Endothelial cell of umbilical vein (primary cell): Measurements from ENCODE around the gene FAM234B. TPM values are rescaled to one million over a fixed set of nuclear protein-coding genes. Genes with fewer than 3 reads are reported as not detected.

Source experiments
- BruUV-seq: library from RNA; stranded (reverse); fragments of 400-500 nt; replicated peaks from 2 replicates; lab custom pipeline; 2021; lab: Mats Ljungman, UMichigan
- CTCF ChIA-PET: fragments of 300-600, 350-600 bp; sonication (Branson Sonifier 250); formaldehyde crosslinking; loops from one replicate; lab custom pipeline; 2021; ENCODE audit warnings: antibody characterized with exemption, inconsistent platforms; lab: Charles Lee
- POLR2A ChIA-PET: fragments of 300-600, 350-600 bp; sonication (Branson Sonifier 250); formaldehyde crosslinking; loops from one replicate; lab custom pipeline; 2021; ENCODE audit warnings: antibody characterized with exemption, inconsistent platforms; lab: Charles Lee
- DNase-seq: peaks from one replicate; pipeline ENCODE4 v3.0.0-alpha.2; 2011; ENCODE audit warnings: low read depth, low spot score
- FAIRE-seq: peaks from 2 replicates; lab custom pipeline; 2011; peaks lifted over from hg19 to GRCh38; lab: Jason Lieb, UNC
- H2AFZ ChIP-seq: 2 replicates; pipeline ENCODE4 v1.6.0; 2012; ENCODE audit warnings: low read depth, low read length, control low read depth, inconsistent platforms
- H3K27ac ChIP-seq: 2 replicates; pipeline ENCODE4 v1.5.1; 2011; ENCODE audit warnings: low read depth, mild to moderate bottlenecking, control low read depth, low read length, moderate library complexity; ENCODE audit not compliant: insufficient read depth
- H3K27me3 ChIP-seq, 2 experiments: 2 replicates each; pipeline versions ENCODE4 v1.6.0 to v1.6.1; 2011; ENCODE audit warnings: low read length in 2 of 2, mixed read lengths in 1 of 2; ENCODE audit not compliant: control insufficient read depth in 2 of 2, insufficient read depth in 2 of 2
- H3K36me3 ChIP-seq, 2 experiments: 2 replicates in 1 of 2; 3 replicates in 1 of 2; pipeline ENCODE4 v1.5.1; 2011; ENCODE audit warnings: low read length in 2 of 2, mild to moderate bottlenecking in 1 of 2, moderate library complexity in 1 of 2; ENCODE audit not compliant: control insufficient read depth in 2 of 2, insufficient read depth in 2 of 2; ENCODE audit errors: extremely low read depth in 1 of 2
- H3K4me1 ChIP-seq: 3 replicates; pipeline ENCODE4 v1.5.1; 2011; ENCODE audit warnings: mild to moderate bottlenecking, low read length; ENCODE audit not compliant: control insufficient read depth, insufficient read depth; ENCODE audit errors: extremely low read depth
- H3K4me2 ChIP-seq: 2 replicates; pipeline ENCODE4 v1.6.1; 2011; ENCODE audit warnings: low read length, control low read depth, mixed read lengths; ENCODE audit not compliant: insufficient read depth
- H3K4me3 ChIP-seq, 3 experiments: fragments of 200-600 bp in 1 of 3; sonication (generic), shearing (Covaris generic) in 1 of 3; replicated peaks in 1 of 3; 2 replicates each; pipeline ENCODE4 v1.5.1; 2011 to 2016; ENCODE audit warnings: control low read depth in 3 of 3, low read length in 3 of 3, mild to moderate bottlenecking in 2 of 3, inconsistent platforms in 1 of 3, low read depth in 1 of 3, moderate library complexity in 1 of 3; ENCODE audit not compliant: insufficient read depth in 1 of 3
- H3K79me2 ChIP-seq: 2 replicates; pipeline ENCODE4 v1.6.0; 2012; ENCODE audit warnings: low read length, inconsistent platforms; ENCODE audit not compliant: control insufficient read depth, insufficient read depth
- H3K9ac ChIP-seq: replicated peaks from 2 replicates; pipeline ENCODE3; 2011; ENCODE audit warnings: low read length, control low read depth; ENCODE audit not compliant: insufficient read depth; ENCODE audit errors: extremely low read depth
- H3K9me1 ChIP-seq: replicated peaks from 3 replicates; pipeline ENCODE4 v1.6.0; 2011; ENCODE audit warnings: mild to moderate bottlenecking, low read length; ENCODE audit not compliant: control insufficient read depth, insufficient read depth; ENCODE audit errors: extremely low read depth
- H3K9me3 ChIP-seq: replicated peaks from 2 replicates; pipeline ENCODE4 v1.5.1; 2012; ENCODE audit warnings: low read length, inconsistent platforms; ENCODE audit not compliant: control insufficient read depth, insufficient read depth
- H4K20me1 ChIP-seq: replicated peaks from 2 replicates; pipeline ENCODE3; 2011; ENCODE audit warnings: mild to moderate bottlenecking, low read length; ENCODE audit not compliant: control insufficient read depth, insufficient read depth; ENCODE audit errors: extremely low read depth
- EZH2 ChIP-seq: IDR thresholded peaks from 2 replicates; pipeline ENCODE4 v1.6.1; 2012; ENCODE audit warnings: borderline replicate concordance, low read depth, mild to moderate bottlenecking, moderate library complexity, low read length, inconsistent platforms; ENCODE audit not compliant: severe bottlenecking
- FOS ChIP-seq: IDR thresholded peaks from 2 replicates; pipeline ENCODE4 v1.6.1; 2011; ENCODE audit warnings: mild to moderate bottlenecking, low read length, moderate library complexity, borderline replicate concordance; ENCODE audit not compliant: insufficient read depth
- GATA2 ChIP-seq: IDR thresholded peaks from 2 replicates; pipeline ENCODE4 v1.7.0; 2011; ENCODE audit warnings: low read depth, mild to moderate bottlenecking, moderate library complexity, mixed read lengths, low read length; ENCODE audit not compliant: insufficient read length, insufficient read depth
- JUN ChIP-seq: IDR thresholded peaks from 2 replicates; pipeline ENCODE4 v1.6.1; 2011; ENCODE audit warnings: borderline replicate concordance, low read depth; ENCODE audit not compliant: insufficient read length, insufficient read depth
- POLR2A ChIP-seq: IDR thresholded peaks from 2 replicates; pipeline ENCODE4 v1.6.1; 2012; ENCODE audit warnings: low read depth, mild to moderate bottlenecking, control low read depth, low read length
- POLR2AphosphoS5 ChIP-seq: IDR thresholded peaks from 2 replicates; pipeline ENCODE4 v1.6.1; 2012; ENCODE audit warnings: low read depth, mild to moderate bottlenecking, control low read depth, low read length, moderate library complexity; ENCODE audit not compliant: insufficient read depth
- dilution Hi-C: fragments of 300-500 bp; cut with MboI; formaldehyde crosslinking; loops from one replicate; pipeline ENCODE4 v1.15.0; 2019; ENCODE audit warnings: low sequenced_read_pairs; ENCODE audit not compliant: extremely low pct_ligation_motif_present
- intact Hi-C: fragments of 100-400 bp; cut with micrococcal nuclease; formaldehyde crosslinking; loops from one replicate; pipeline ENCODE4 v1.10.0; 2022
- polyA plus RNA-seq, 4 experiments: library from polyadenylated mRNA; depleted of rRNA in 3 of 4; stranded (reverse) in 3 of 4; unstranded in 1 of 4; fragments of >200 nt; gene quantifications; 2 replicates each; pipeline versions ENCODE4 v1.2.1 to v1.2.3, GENCODE V29; 2011 to 2012; ENCODE audit warnings: missing spikeins in 1 of 4
- total RNA-seq: library from RNA; stranded (reverse); gene quantifications from 2 replicates; pipeline ENCODE4 v1.2.3, GENCODE V29; 2021
- TF ChIP-seq, protein P1 (sequence below): IDR thresholded peaks from 2 replicates; pipeline ENCODE4 v1.6.1; 2011; ENCODE audit not compliant: insufficient read depth, insufficient read length
- TF ChIP-seq, protein P2 (sequence below), 2 donors: IDR thresholded peaks; 1 replicate in 1 of 2; 2 replicates in 1 of 2; pipeline ENCODE4 v1.5.1; 2011; ENCODE audit warnings: low read length in 2 of 2, mild to moderate bottlenecking in 2 of 2, moderate library complexity in 2 of 2, control low read depth in 1 of 2, inconsistent platforms in 1 of 2, low read depth in 1 of 2; ENCODE audit not compliant: insufficient read depth in 1 of 2; ENCODE audit errors: extremely low read depth in 1 of 2

Gene FAM234B
- total and polyA plus RNA-seq, 2 donors (not counting 3 experiments of a cell fraction or from before 2014, with no cell fraction given), result 4.9 to 13.2 TPM

DNA sequence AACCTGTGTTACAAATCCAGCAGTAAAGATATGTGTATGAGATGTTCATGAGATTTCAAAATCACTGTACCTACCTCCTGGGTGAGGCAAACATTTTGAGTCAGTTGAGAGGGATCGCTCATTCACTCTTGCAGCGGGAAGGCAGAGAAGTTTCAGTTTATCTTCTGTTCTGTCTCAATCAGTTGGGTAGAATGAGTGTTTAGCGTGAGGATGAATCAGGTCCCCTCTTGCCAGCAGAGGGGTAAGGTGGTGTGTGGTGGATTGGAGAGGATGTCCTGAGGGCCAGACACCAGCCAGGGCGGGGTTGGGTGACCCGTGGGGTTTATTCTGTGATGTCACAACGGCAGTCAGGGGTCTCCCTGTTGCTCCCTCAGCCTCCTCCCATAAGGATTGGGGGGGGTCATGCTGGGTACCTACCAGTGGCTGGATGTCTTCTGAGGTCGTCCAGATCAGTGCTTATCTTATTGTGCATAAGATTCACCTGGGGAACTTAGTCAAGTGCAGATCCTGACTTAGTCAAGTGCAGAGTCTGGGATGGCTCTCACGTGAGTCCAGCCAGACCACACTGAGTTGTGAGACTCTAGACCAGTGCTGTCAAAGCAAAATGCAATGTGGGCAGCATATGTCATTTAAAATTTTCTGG, 59.3 kb downstream of the FAM234B start, which contains the start of gene GSG1:
Gene GSG1 (minus strand): TSS at position 277 of the 643 bp plus-strand sequence. CDS start 155 bp downstream, at position 122.
- FAIRE-seq (no peak), DNase-seq (no peak)
- no peaks in the 10 kb centered on the region for H3K9me3 ChIP-seq
- TF ChIP-seq GATA2, result no peak
- TF ChIP-seq JUN, result no peak
- TF ChIP-seq, protein P1, sequence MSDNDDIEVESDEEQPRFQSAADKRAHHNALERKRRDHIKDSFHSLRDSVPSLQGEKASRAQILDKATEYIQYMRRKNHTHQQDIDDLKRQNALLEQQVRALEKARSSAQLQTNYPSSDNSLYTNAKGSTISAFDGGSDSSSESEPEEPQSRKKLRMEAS, result no peak
- TF ChIP-seq, protein P2, sequence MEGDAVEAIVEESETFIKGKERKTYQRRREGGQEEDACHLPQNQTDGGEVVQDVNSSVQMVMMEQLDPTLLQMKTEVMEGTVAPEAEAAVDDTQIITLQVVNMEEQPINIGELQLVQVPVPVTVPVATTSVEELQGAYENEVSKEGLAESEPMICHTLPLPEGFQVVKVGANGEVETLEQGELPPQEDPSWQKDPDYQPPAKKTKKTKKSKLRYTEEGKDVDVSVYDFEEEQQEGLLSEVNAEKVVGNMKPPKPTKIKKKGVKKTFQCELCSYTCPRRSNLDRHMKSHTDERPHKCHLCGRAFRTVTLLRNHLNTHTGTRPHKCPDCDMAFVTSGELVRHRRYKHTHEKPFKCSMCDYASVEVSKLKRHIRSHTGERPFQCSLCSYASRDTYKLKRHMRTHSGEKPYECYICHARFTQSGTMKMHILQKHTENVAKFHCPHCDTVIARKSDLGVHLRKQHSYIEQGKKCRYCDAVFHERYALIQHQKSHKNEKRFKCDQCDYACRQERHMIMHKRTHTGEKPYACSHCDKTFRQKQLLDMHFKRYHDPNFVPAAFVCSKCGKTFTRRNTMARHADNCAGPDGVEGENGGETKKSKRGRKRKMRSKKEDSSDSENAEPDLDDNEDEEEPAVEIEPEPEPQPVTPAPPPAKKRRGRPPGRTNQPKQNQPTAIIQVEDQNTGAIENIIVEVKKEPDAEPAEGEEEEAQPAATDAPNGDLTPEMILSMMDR (IDR thresholded peaks at IDR 0.05; ENCODE audit: extremely low read depth in 1 of 2, insufficient read depth in 1 of 2, low read depth in 1 of 2, low read length in 2 of 2), result no peak
- TF ChIP-seq POLR2AphosphoS5, result no peak
- no peak for TF ChIP-seq FOS
- TF ChIP-seq EZH2, result no peak
- TF ChIP-seq POLR2A, result no peak
- intact Hi-C loops (no loop called here), dilution Hi-C loops (no loop called here)
- peaks cover 33% of the 10 kb centered on the region for H3K4me1 ChIP-seq
- no TSS peak for BruUV-seq
- H3K4me2 ChIP-seq, result no peak within 1 kb of the TSS
- no peaks in the 10 kb centered on the region for H3K27me3 ChIP-seq
- peak within 1 kb of the TSS; percentile 100 for H3K27ac ChIP-seq
- no peak within 1 kb of the TSS for H3K9ac ChIP-seq
- CTCF ChIA-PET, result interaction anchor here (0.9 to 6.0 kb wide), 6 partner anchors 10 to 187 kb away, joined by 3 to 89 read pairs (median 4); no protein-coding TSS in a partner anchor
- no peak within 1 kb of the TSS for H2AFZ ChIP-seq
- POLR2A ChIA-PET, result interaction anchor here (2.2 kb wide), 1 partner anchor 92 kb away, joined by 8 read pairs; the partner anchor contains the start of gene EMP1
- no peaks in the 10 kb centered on the region for H4K20me1 ChIP-seq
- H3K36me3 ChIP-seq, result no peaks in the 10 kb centered on the region
- no peak within 1 kb of the TSS for H3K4me3 ChIP-seq
- no peaks in the 10 kb centered on the region for H3K79me2 ChIP-seq
- H3K9me1 ChIP-seq, result no peaks in the 10 kb centered on the region
